ENCODE data around the gene ZNF784.
A peak's percentile ranks its signal among the peaks of the same experiment; 100 is the strongest.

Gene ZNF784

GRCh38 chr19:55672418-55672817, 48.1 kb upstream of the ZNF784 start:
- DNase-seq (ENCODE audit: low read depth in 1 of 2, low spot score in 1 of 2) = no peak

GRCh38 chr19:55671054-55671378, 46.6 kb upstream of the ZNF784 start:
- no peak for DNase-seq (ENCODE audit: low read depth in 1 of 2, low spot score in 1 of 2)
- Histone ChIP-seq H3K27ac (replicated peaks) (no peak overlapping the region), H3K4me3 (replicated peaks; ENCODE audit: insufficient read depth, low read length) (no peak overlapping the region), H3K27me3 (ENCODE audit: insufficient read depth, poor library complexity, severe bottlenecking) (no peaks in the 10 kb centered on the region)
- no peak for TF ChIP-seq SPI1 (IDR thresholded peaks at IDR 0.05; ENCODE audit: borderline replicate concordance, low read depth)
- TF ChIP-seq GABPA (IDR thresholded peaks at IDR 0.05; ENCODE audit: low read depth) = no peak
- no peak for TF ChIP-seq CTCF (IDR thresholded peaks at IDR 0.05; ENCODE audit: insufficient read depth, low read length)
- no peak for TF ChIP-seq POLR2AphosphoS5 (IDR thresholded peaks at IDR 0.05; ENCODE audit: low read depth)
- TF ChIP-seq REST (IDR thresholded peaks at IDR 0.05; ENCODE audit: insufficient replicate concordance, low read depth) = no peak

More at GRCh38 chr19:55672418-55672817, 48.1 kb upstream of the ZNF784 start:
- H3K27ac ChIP-seq (replicated peaks) = no peak overlapping the region
- TF ChIP-seq SPI1 (IDR thresholded peaks at IDR 0.05; ENCODE audit: borderline replicate concordance, low read depth) (no peak), POLR2AphosphoS5 (IDR thresholded peaks at IDR 0.05; ENCODE audit: low read depth) (no peak), REST (IDR thresholded peaks at IDR 0.05; ENCODE audit: insufficient replicate concordance, low read depth) (no peak), GABPA (IDR thresholded peaks at IDR 0.05; ENCODE audit: low read depth) (no peak), CTCF (IDR thresholded peaks at IDR 0.05; ENCODE audit: insufficient read depth, low read length) (no peak)
- no peak overlapping the region for H3K4me3 ChIP-seq (replicated peaks; ENCODE audit: insufficient read depth, low read length)
- H3K27me3 ChIP-seq (ENCODE audit: insufficient read depth, poor library complexity, severe bottlenecking) = no peaks in the 10 kb centered on the region

GRCh38 chr19:55670280-55671053, 46.1 kb upstream of the ZNF784 start:
- no peak for TF ChIP-seq POLR2AphosphoS5 (IDR thresholded peaks at IDR 0.05; ENCODE audit: low read depth)
- DNase-seq (ENCODE audit: low read depth in 1 of 2, low spot score in 1 of 2) = peak in 1 of 2 experiments; percentile 84

GRCh38 chr19:55669418-55670279, 45.3 kb upstream of the ZNF784 start:
- Histone ChIP-seq H3K27me3 (ENCODE audit: insufficient read depth, poor library complexity, severe bottlenecking) (no peaks in the 10 kb centered on the region), H3K27ac (replicated peaks) (no peak overlapping the region), H3K4me3 (replicated peaks; ENCODE audit: insufficient read depth, low read length) (no peak overlapping the region)
- TF ChIP-seq GABPA (IDR thresholded peaks at IDR 0.05; ENCODE audit: low read depth) (no peak), CTCF (IDR thresholded peaks at IDR 0.05; ENCODE audit: insufficient read depth, low read length) (no peak), POLR2AphosphoS5 (IDR thresholded peaks at IDR 0.05; ENCODE audit: low read depth) (no peak), REST (IDR thresholded peaks at IDR 0.05; ENCODE audit: insufficient replicate concordance, low read depth) (no peak), SPI1 (IDR thresholded peaks at IDR 0.05; ENCODE audit: borderline replicate concordance, low read depth) (no peak)
- DNase-seq (ENCODE audit: low read depth in 1 of 2, low spot score in 1 of 2) = no peak

More at GRCh38 chr19:55670280-55671053, 46.1 kb upstream of the ZNF784 start:
- Histone ChIP-seq H3K27ac (replicated peaks) (no peak overlapping the region), H3K27me3 (ENCODE audit: insufficient read depth, poor library complexity, severe bottlenecking) (no peaks in the 10 kb centered on the region), H3K4me3 (replicated peaks; ENCODE audit: insufficient read depth, low read length) (no peak overlapping the region)

Measured in HL-60 (cell line).